Effector memory CD4-positive, alpha-beta T cell (primary cell): ENCODE results near the gene MLIP.
"Not testable (repeated sequence)": the region's sequence is repeated elsewhere in the genome, so short reads cannot be mapped to it uniquely, and the experiment has no call there.

ENCODE experiments used
- DNase-seq, 3 donors: peaks; one replicate each; pipeline ENCODE4 v3.0.0-alpha.2; 2020
- H3K27ac ChIP-seq: 2 replicates; pipeline ENCODE4 v1.7.0; 2013; ENCODE audit warnings: mild to moderate bottlenecking, low read length, moderate library complexity; ENCODE audit not compliant: insufficient read depth, poor library complexity, severe bottlenecking
- H3K27me3 ChIP-seq: replicated peaks from 2 replicates; pipeline ENCODE4 v1.7.0; 2013; ENCODE audit warnings: mild to moderate bottlenecking, low read length; ENCODE audit not compliant: insufficient read depth, control insufficient read depth, poor library complexity, severe bottlenecking
- H3K36me3 ChIP-seq: 2 replicates; pipeline ENCODE4 v1.7.0; 2013; ENCODE audit warnings: mild to moderate bottlenecking, low read length, moderate library complexity; ENCODE audit not compliant: control insufficient read depth, insufficient read depth
- H3K4me1 ChIP-seq: 2 replicates; pipeline ENCODE4 v1.7.0; 2013; ENCODE audit warnings: low read length, mild to moderate bottlenecking; ENCODE audit not compliant: control insufficient read depth, insufficient read depth, poor library complexity, severe bottlenecking
- H3K4me3 ChIP-seq: 2 replicates; pipeline ENCODE4 v1.7.0; 2013; ENCODE audit warnings: low read length, low read depth, mild to moderate bottlenecking; ENCODE audit not compliant: insufficient read depth, poor library complexity, severe bottlenecking
- H3K9me3 ChIP-seq: 2 replicates; pipeline ENCODE4 v1.7.0; 2013; ENCODE audit warnings: mild to moderate bottlenecking, low read length, moderate library complexity; ENCODE audit not compliant: control insufficient read depth

The MLIP gene

GRCh38 chr6:54203474-54204035 lies 92.3 kb downstream of the MLIP start:
- not testable (repeated sequence) for H3K4me1 ChIP-seq, H3K36me3 ChIP-seq, H3K4me3 ChIP-seq, DNase-seq, H3K27me3 ChIP-seq, H3K9me3 ChIP-seq, H3K27ac ChIP-seq

DNA sequence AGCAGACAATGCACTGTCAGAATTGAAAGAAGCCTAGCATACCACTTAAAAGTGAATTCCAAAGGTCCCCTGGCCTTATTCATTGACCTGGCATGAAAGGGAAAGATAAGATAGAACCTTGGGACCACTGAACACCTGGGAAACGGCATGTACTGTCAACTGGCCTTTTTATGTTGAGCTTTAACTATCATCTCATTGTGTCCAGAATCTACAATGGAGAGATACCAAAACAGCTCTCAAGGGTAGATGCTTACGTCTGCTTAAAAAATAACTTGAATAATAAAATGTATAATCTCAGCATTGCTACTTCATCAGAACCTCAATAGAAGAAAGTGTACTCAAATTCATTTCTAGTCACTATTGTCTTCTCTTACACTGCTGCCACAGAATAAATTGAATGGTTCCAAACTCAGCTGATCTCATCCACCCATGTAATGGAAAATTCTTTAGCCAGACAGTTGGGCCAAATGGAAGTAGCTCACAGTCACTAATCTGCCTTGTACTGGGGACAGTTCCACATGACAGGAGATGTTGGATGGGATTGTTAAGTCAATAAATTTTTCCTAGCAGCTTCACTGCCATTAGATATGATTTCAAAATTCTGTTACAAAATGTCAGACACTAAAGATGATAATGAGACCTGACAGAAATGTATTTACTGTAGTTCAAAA lies 93.8 kb downstream of the MLIP start:
- Histone ChIP-seq H3K27ac (no peak overlapping the region), H3K36me3 (no peaks in the 10 kb centered on the region), H3K4me1 (no peaks in the 10 kb centered on the region), H3K4me3 (no peak overlapping the region), H3K9me3 (peaks cover 2% of the 10 kb centered on the region), H3K27me3 (no peaks in the 10 kb centered on the region)
- DNase-seq, result no peak

GRCh38 chr6:54206510-54206909 lies 95.3 kb downstream of the MLIP start:
- Histone ChIP-seq H3K36me3 (no peaks in the 10 kb centered on the region), H3K9me3 (no peaks in the 10 kb centered on the region), H3K27ac (no peak overlapping the region), H3K4me3 (no peak overlapping the region), H3K27me3 (no peaks in the 10 kb centered on the region), H3K4me1 (no peaks in the 10 kb centered on the region)
- DNase-seq, result no peak

GRCh38 chr6:54209983-54210382 lies 98.7 kb downstream of the MLIP start:
- not testable (repeated sequence) for H3K36me3 ChIP-seq, H3K4me3 ChIP-seq, H3K9me3 ChIP-seq, H3K27ac ChIP-seq, H3K27me3 ChIP-seq, DNase-seq, H3K4me1 ChIP-seq

GRCh38 chr6:54214286-54214685 lies 103.0 kb downstream of the MLIP start:
- Histone ChIP-seq H3K4me1 (no peaks in the 10 kb centered on the region), H3K27me3 (no peaks in the 10 kb centered on the region), H3K4me3 (no peak overlapping the region), H3K27ac (no peak overlapping the region), H3K9me3 (no peaks in the 10 kb centered on the region), H3K36me3 (no peaks in the 10 kb centered on the region)
- no peak for DNase-seq

GRCh38 chr6:54216336-54216735 lies 105.1 kb downstream of the MLIP start:
- Histone ChIP-seq H3K36me3 (no peaks in the 10 kb centered on the region), H3K27me3 (no peaks in the 10 kb centered on the region), H3K4me1 (no peaks in the 10 kb centered on the region), H3K27ac (no peak overlapping the region), H3K9me3 (no peaks in the 10 kb centered on the region), H3K4me3 (no peak overlapping the region)
- no peak for DNase-seq

GRCh38 chr6:54217018-54217417 lies 105.8 kb downstream of the MLIP start:
- no peaks in the 10 kb centered on the region for H3K27me3 ChIP-seq
- no peaks in the 10 kb centered on the region for H3K4me1 ChIP-seq
- no peak overlapping the region for H3K4me3 ChIP-seq
- H3K36me3 ChIP-seq, result no peaks in the 10 kb centered on the region
- DNase-seq, result no peak
- H3K27ac ChIP-seq, result no peak overlapping the region
- no peaks in the 10 kb centered on the region for H3K9me3 ChIP-seq

DNA sequence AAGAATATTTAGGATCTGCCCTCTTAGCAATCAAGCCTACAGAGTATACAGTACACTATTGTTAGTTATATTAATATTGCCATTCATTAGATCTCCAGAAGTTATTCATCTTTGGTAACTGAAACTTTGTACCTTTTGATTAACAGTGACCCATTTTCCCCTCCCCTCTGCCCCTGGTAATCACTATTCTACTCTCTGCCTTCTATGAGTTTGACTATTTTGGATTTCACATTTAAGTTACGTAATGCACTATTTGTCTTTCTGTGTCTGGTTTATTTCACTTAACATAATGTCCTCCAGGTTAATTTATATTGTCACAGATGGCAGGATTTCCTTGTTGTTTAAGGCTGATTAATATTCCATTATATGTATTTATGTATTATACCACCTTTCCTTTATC lies 111.0 kb downstream of the MLIP start:
- Histone ChIP-seq H3K9me3 (no peaks in the 10 kb centered on the region), H3K4me1 (no peaks in the 10 kb centered on the region), H3K36me3 (no peaks in the 10 kb centered on the region), H3K27ac (no peak overlapping the region), H3K27me3 (no peaks in the 10 kb centered on the region), H3K4me3 (no peak overlapping the region)
- DNase-seq, result no peak

GRCh38 chr6:54232703-54233102 lies 121.5 kb downstream of the MLIP start:
- no peak overlapping the region for H3K4me3 ChIP-seq
- H3K36me3 ChIP-seq, result no peaks in the 10 kb centered on the region

DNA sequence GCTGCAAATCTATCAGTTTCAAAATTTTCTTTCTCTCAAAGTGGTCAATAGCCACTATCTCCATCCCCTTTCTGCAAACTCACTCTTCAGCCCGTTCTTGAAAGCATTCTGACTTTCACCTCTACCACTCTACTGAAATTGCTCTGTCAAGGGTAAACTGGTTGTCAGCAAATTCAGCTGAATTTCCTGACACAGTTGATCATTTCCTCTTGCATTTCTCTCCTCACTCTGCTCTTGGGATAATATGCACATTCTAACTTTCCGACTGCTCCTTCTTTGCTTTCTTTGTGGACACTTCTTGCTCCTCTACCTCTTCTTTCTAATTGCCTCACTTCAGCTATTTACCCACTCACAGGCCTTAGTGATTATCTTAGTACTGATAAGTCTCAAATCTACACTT lies 123.3 kb downstream of the MLIP start:
- no peak for DNase-seq
- Histone ChIP-seq H3K4me3 (no peak overlapping the region), H3K4me1 (no peaks in the 10 kb centered on the region), H3K27ac (no peak overlapping the region), H3K36me3 (no peaks in the 10 kb centered on the region), H3K9me3 (no peaks in the 10 kb centered on the region), H3K27me3 (no peaks in the 10 kb centered on the region)

More at GRCh38 chr6:54232703-54233102, 121.5 kb downstream of the MLIP start:
- no peaks in the 10 kb centered on the region for H3K4me1 ChIP-seq
- H3K27ac ChIP-seq, result no peak overlapping the region
- no peaks in the 10 kb centered on the region for H3K27me3 ChIP-seq
- no peaks in the 10 kb centered on the region for H3K9me3 ChIP-seq
- DNase-seq, result no peak
